Psoas muscle (tissue), 8 donors: ENCODE results near the gene RAG1. TPM values are rescaled to one million over a fixed set of nuclear protein-coding genes. Genes with fewer than 3 reads are reported as not detected.

Experiments
- ATAC-seq, 4 donors: fragments of 200-7000 bp; cut with Tn5 transposase; one replicate each; pipeline ENCODE4 v1.9.1; 2020; ENCODE audit warnings: moderate library complexity in 3 of 4, mild to moderate bottlenecking in 2 of 4
- DNase-seq, 2 donors: peaks; one replicate each; pipeline ENCODE4 v3.0.0-alpha.2; 2020
- H3K27ac ChIP-seq: fragments of 200-600 bp; one replicate; pipeline ENCODE4 v1.8.0; 2022
- H3K27me3 ChIP-seq, 3 donors: fragments of 200-600 bp in 1 of 3; one replicate each; pipeline versions ENCODE4 v1.6.1 to v1.8.0; 2013 to 2022; ENCODE audit warnings: low read length in 2 of 3, mild to moderate bottlenecking in 2 of 3, moderate library complexity in 1 of 3; ENCODE audit not compliant: insufficient read depth in 3 of 3
- H3K36me3 ChIP-seq, 2 donors: fragments of 200-600 bp in 1 of 2; one replicate each; pipeline versions ENCODE4 v1.6.1 to v1.8.0; 2013 to 2022; ENCODE audit warnings: low read depth in 1 of 2, mild to moderate bottlenecking in 1 of 2, moderate library complexity in 1 of 2; ENCODE audit not compliant: insufficient read depth in 1 of 2
- H3K4me1 ChIP-seq: fragments of 200-600 bp; one replicate; pipeline ENCODE4 v1.8.0; 2022
- H3K4me3 ChIP-seq: fragments of 200-600 bp; one replicate; pipeline ENCODE4 v1.8.0; 2022; ENCODE audit warnings: mild to moderate bottlenecking
- H3K9me3 ChIP-seq: fragments of 200-600 bp; one replicate; pipeline ENCODE4 v1.8.0; 2022
- CTCF ChIP-seq: fragments of 200-600 bp; IDR thresholded peaks from one replicate; pipeline ENCODE4 v1.8.0; 2022; ENCODE audit warnings: antibody characterized with exemption
- WGBS, 3 donors: extraction: QIAGEN DNeasy Blood & Tissue Kit; methylation state at CpG; one replicate each; pipeline versions ENCODE4 v1.1.6 to v1.1.7; 2013; 5-methylcytosine and 5-hydroxymethylcytosine counted together
- intact Hi-C, 2 donors: fragments of 100-400 bp; cut with DNase I; formaldehyde crosslinking; loops; one replicate each; pipeline versions ENCODE4 v1.11.0 to v1.14.2; 2022
- polyA plus RNA-seq, 3 donors: library from polyadenylated mRNA; stranded (reverse); fragments of 200-250 nt; gene quantifications; one replicate each; pipeline ENCODE4 v1.2.3, GENCODE V29; 2013
- total RNA-seq, 4 donors: library from RNA; stranded (reverse); fragmentation: NEBNext Ultra II Directional in 2 of 4; extraction: Animal tissue kit (Norgen Biotek cat#: 25700) in 2 of 4; gene quantifications; one replicate each; pipeline versions ENCODE4 v1.2.1 to v1.2.4, GENCODE V29; 2021 to 2023
- donor health status: healthy with polysubstance abuse.
- donor health status: DM: no; HTN: no; CAD: no; lungs with moderate emphysema.
- donor health status: Bipolar disorder and iron deficiency.
- donor health status: healthy.
- donor health status: DM: yes; HTN: yes; CAD: no.
- donor health status: DM: no; HTN: no; CAD: no.
- donor health status: DM: no; HTN: no; CAD: no.
- donor health status: DM: yes; HTN: yes; CAD: no.

RAG1 gene
- total and polyA plus RNA-seq, 7 donors: 0.04 to 1.7 (median 0.44) TPM

- peaks cover 10% of the 10 kb centered on the region for H3K4me1 ChIP-seq
- TF ChIP-seq CTCF: no peak
- WGBS, 3 donors: 0 to 1% (median 1%) methylated on average over 29 of the region's 29 CpGs
- H3K4me3 ChIP-seq: peak within 1 kb of the TSS; percentile 75
- peak; percentile 99 to 100 (median 100) for ATAC-seq
- peak within 1 kb of the TSS; percentile 68 for H3K27ac ChIP-seq
- intact Hi-C loops: no loop called here
- H3K27me3 ChIP-seq: peaks cover 0 to 7% (median 0%) of the 10 kb centered on the region in 3 donors
- H3K36me3 ChIP-seq: no peaks in the 10 kb centered on the region
- H3K9me3 ChIP-seq: no peaks in the 10 kb centered on the region
- peak; percentile 31 to 64 for DNase-seq
Measured at GRCh38 chr11:36594316-36594989, 26.6 kb downstream of the RAG1 start, which contains the start of gene IFTAP. TSS of gene IFTAP (plus strand) at chr11:36594502. CDS start at chr11:36610104, 15,602 bp downstream.

GRCh38 chr11:36596880-36597279, 29.1 kb downstream of the RAG1 start:
- TF ChIP-seq CTCF: no peak
- intact Hi-C loops: no loop called here
- Histone ChIP-seq H3K4me3 (no peak overlapping the region), H3K36me3 (no peaks in the 10 kb centered on the region), H3K27ac (no peak overlapping the region), H3K27me3 (no peaks in the 10 kb centered on the region), H3K4me1 (peaks cover 10% of the 10 kb centered on the region), H3K9me3 (no peaks in the 10 kb centered on the region)
- ATAC-seq (no peak), DNase-seq (no peak)

- TF ChIP-seq CTCF: no peak
- intact Hi-C loops: no loop called here
- Histone ChIP-seq H3K4me3 (no peak within 1 kb of the TSS), H3K27ac (no peak within 1 kb of the TSS), H3K27me3 (no peaks in the 10 kb centered on the region), H3K4me1 (peaks cover 10% of the 10 kb centered on the region), H3K9me3 (no peaks in the 10 kb centered on the region), H3K36me3 (no peaks in the 10 kb centered on the region)
- no peak for DNase-seq
- ATAC-seq: no peak
- WGBS, 3 donors: 82 to 95% (median 91%) methylated on average over 2 of the region's 2 CpGs
Measured at GRCh38 chr11:36598051-36598450, 30.2 kb downstream of the RAG1 start, which contains the start of gene RAG2. TSS of gene RAG2 (minus strand) at chr11:36598236. CDS start at chr11:36594168, 4,068 bp downstream.

- Histone ChIP-seq H3K27ac (no peak overlapping the region), H3K27me3 (no peaks in the 10 kb centered on the region), H3K4me1 (peaks cover 8% of the 10 kb centered on the region), H3K4me3 (no peak overlapping the region), H3K9me3 (no peaks in the 10 kb centered on the region), H3K36me3 (no peaks in the 10 kb centered on the region)
- TF ChIP-seq CTCF: no peak
- WGBS, 3 donors: 82 to 85% (median 84%) methylated on average over 7 of the region's 7 CpGs
- ATAC-seq (no peak), DNase-seq (no peak)
- intact Hi-C loops: no loop called here
Measured at GRCh38 chr11:36600180-36600579, 32.4 kb downstream of the RAG1 start.

- intact Hi-C loops: no loop called here
- DNase-seq (no peak), ATAC-seq (no peak)
- Histone ChIP-seq H3K4me3 (no peak overlapping the region), H3K36me3 (no peaks in the 10 kb centered on the region), H3K9me3 (no peaks in the 10 kb centered on the region), H3K4me1 (no peaks in the 10 kb centered on the region), H3K27me3 (no peaks in the 10 kb centered on the region), H3K27ac (no peak overlapping the region)
- WGBS, 3 donors: 83 to 95% (median 84%) methylated on average over 2 of the region's 2 CpGs
- no peak for TF ChIP-seq CTCF
Measured at GRCh38 chr11:36601155-36601554, 33.3 kb downstream of the RAG1 start.
